NCI-H2107 treated with DMSO at 0.1 percent for 48 hours (cell line): ENCODE results near the gene S100A8.
"Not testable (repeated sequence)": the region's sequence is repeated elsewhere in the genome, so short reads cannot be mapped to it uniquely, and the experiment has no call there.

Experiments
- DNase-seq: peaks from one replicate; lab custom pipeline; 2025; ENCODE audit not compliant: unreplicated experiment; lab: John Stamatoyannopoulos, UW

Gene S100A8

DNA sequence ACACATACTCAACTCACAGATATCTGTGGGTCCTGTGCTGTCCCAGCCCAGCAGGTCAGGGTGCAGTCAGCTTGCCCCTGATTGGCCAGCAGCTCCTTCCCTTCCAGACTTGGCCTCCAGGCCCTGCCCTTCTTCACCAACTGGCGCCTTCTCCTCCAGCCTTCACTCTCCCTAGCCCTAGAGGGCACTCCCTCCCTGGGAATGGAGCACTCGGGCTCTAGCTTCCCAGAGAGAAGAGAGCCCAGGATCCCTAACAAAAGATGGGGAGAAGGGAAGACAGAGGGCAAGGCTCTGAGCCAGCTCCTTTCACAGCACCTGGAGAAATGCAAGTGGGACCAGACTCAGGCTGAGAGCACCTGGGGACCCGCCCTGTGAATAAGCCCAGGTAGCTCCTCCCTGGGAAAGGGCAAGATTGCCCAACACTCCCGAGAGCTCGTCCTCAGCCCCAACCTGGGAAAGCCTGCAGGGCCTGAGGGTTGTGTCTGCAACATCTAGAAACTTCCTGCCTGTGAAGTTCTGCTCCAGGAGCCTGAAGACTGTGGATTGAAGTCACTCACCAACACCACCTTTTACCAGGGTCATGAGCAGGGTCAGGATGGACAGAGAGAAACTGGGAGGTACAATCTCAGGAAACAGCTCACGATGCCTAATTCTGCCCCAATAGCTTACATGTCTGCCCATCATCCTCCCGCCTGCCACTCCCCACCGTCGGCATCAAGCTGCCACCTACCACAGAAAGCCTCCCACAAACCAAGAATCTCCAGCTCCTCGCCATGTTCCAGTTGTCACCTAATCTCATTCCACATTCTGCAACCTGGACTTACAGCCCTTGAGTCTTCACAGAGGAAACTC, 42.1 kb downstream of the S100A8 start, which contains the start of gene PGLYRP4:
Gene PGLYRP4, minus strand, starts transcription at position 331 of the 852 bp plus-strand sequence. CDS start 909 bp downstream, outside the sequence.
- no peak for DNase-seq

DNA sequence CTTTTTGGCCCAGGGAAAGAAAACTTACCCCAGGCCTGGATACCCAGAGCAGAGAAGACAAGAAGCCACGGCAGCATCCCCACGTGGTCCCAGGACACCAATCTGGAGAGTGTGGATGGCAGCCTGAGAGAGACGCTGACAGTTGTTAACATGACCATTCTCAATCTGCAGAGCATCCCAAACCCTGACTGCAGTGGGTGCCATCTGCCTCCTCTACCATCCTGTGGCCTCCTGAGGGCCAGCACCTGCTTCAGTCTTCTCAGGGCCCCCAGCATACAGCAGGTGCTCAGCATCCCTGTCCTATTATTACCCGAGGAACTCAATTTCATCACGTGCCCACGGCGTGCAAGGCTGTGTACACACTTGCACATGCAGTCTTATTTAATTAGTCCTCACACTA, 43.0 kb downstream of the S100A8 start:
- peak; percentile 51 for DNase-seq

DNA sequence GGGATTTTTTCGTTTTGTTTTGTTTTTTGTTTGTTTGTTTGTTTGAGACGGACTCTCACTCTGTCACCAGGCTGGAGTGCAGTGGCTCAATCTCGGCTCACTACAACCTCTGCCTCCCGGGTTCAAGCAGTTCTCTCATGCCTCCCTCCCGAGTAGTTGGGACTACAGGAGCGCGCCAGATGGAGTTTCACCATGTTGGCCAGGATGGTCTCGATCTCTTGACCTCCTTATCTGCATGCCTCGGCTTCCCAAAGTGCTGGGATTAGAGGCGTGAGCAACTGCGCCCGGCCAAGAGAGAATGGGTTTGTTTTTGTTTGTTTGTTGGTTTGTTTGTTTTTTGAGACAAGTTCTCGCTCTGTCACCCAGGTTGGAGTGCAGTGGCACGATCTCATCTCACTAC, 43.8 kb downstream of the S100A8 start:
- DNase-seq = not testable (repeated sequence)

DNA sequence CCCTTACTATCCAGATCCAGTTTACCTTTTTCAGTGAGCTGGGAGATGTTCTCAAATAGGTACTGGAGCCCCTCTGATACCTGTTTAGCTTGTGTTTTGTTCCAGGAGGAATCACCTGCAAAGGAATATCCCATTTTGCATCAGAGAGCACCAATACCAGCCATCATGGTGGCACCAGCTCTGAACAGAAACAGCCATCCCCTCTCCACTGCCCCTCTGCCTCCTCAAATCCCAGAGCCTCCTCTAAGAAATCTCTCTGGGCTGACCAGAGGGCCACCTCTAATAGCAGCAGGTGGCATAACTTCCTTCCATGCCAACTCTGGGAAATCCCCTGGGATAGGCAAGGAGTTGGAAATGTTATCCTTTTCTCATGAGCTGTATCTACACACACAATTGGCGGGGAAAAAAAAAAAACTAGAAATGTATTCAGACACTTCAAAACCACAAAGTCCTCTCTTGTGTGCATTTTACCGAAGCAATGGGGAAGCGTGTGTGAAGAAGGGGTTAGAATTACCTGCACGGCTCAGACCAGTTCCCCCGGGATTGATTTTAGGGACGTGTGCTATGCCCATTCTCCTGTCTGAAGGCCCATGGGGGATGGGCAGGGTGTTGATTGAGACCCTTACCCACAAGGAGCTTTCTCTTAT, 44.7 kb downstream of the S100A8 start:
- peak; percentile 98 for DNase-seq

DNA sequence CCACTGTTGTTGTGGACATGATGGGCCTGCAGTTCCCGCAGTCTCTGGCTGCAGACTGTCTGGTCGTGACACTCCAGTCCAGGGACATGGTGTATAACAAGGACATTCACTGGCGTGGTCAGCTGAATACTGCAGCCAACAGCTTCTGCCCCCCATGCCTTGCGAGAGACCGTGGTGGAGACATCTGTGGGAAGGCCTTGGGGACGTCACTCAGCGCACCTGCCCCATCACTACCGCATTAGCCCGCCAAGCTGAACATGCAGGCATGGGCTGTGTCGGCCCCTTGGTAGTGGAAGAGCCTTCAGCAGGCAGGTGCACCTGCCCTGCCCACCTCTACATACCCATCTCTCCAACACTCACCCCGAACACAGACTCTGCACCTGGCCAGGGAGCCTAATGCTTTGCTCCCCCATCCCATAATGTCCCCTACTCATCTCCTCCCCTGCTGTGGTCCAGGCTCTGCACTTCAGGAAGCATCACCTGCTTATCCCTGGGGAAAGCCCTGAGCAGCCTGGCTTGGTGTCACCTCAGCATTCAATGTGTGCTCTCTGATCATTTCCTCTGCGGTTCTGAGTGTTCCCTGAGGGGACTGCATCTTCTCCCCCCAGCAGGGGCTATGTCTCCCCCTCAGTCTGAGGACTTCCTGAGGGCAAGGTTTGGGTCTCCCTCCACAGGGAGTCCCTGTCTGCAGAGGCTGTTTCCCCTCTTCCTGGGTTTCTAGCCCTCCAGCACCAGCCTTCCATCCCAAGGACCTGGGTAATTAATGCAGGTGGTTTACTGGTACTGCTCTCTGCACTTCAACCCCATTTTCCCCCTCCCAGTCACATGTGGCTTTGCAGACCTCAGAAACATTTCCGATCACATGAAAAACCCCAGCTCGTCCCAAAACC, 45.4 kb downstream of the S100A8 start:
- peak; percentile 99 for DNase-seq

DNA sequence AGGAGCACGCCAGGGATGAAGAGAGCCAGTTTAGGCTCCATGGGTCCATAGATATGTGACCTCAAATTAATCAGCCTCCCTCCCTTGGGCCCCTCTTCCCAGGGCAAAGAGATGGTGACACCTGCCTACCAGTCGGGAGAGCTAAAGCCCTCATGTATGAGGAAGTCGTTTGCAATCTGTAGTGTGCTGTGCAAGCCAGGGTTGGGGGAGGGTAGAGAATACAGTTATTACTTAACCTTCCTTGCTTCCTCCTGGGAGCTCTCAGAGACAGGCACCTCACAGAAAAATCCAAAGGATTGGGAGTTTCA, 46.2 kb downstream of the S100A8 start:
- peak; percentile 93 for DNase-seq

DNA sequence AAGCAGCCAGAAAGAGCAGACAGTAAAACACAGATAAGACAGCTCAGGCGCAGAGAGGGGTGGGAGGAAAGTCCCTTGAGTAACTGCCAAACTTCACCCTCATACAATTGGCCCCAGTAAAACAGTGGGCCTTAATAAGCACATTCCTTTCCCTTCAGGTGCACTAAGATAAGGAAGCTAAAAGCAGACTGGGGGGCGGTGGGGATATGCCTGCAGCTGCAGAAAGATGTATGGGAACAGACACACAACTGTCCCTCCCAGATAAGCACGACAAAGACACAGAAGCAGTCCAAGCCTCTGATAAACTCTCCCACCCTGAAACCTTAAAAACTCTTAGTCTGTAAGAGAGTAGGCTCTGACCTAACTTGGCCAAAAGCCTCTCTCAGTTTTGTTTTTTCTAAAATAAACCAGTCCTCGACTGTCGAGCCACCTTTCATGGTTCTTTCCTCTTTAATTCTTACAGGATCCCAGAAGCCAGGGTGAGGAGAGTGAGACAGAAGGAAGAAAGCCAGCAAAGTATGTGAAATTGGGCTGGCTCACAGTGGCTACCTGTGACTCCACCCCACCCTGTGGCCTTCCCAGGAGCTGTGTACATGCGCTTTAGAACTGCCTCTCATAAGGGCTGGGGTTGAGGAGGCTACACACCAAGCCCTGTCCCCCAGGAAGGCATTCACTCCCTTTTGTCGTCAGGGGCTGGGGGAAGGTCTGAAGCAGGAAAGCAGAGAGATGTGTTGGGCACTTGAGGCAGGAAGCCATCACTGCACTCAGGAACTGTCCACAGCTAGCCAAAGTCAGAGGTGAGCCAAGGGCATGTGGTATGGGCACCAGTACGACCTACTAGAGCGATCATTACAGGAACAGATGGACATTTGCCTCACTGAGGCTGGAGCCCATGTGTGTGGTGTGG, 46.8 kb downstream of the S100A8 start:
- DNase-seq = no peak

DNA sequence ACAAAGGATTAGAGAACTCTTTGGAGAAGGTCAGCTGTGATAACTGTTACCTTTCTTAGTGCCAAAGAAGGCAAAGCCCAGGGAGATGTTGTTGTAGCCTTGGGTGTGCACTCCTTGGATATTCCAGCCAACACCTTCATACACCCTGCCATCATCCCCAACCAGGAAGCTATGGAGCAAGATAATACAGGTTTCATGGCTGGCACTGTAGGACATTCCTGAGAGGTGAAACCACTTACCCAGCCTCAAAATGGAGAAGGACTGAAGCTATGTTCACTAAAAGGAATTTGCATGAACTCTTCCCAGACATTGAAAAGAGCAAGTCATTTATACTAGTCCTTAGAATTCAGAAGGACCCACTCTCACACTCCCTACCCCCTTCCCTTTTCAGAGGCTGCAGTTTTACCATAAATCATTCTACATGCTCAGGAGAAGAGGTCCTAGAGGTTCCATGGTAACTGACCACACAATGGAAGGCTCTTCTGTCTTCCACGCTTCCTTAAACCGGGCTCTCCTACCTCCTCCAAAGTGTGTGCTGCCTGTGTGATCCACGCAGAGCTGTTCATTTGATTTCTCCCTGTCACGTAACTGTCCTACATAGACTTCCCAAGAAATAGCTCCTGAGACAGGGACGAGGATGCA, 47.7 kb downstream of the S100A8 start:
- peak; percentile 12 for DNase-seq

DNA sequence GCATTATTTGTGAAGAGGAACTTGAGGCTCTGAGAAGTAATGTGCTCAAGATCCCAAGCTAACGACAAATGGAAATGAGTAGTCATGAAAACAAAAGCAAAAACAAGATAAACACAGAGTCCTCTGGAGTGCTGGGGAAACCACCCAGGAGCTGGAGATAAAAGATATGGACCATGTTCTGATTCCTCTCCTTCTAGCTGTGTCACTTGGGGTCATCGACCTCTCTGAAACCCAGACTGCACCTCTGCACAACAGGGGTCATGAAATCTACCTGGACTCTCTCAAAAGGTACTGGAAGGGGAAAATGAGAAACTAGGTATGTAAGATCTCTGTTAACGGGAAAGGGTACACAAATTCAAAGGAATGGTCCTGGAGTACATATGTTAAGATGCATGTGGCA, 48.7 kb downstream of the S100A8 start:
- DNase-seq = no peak

DNA sequence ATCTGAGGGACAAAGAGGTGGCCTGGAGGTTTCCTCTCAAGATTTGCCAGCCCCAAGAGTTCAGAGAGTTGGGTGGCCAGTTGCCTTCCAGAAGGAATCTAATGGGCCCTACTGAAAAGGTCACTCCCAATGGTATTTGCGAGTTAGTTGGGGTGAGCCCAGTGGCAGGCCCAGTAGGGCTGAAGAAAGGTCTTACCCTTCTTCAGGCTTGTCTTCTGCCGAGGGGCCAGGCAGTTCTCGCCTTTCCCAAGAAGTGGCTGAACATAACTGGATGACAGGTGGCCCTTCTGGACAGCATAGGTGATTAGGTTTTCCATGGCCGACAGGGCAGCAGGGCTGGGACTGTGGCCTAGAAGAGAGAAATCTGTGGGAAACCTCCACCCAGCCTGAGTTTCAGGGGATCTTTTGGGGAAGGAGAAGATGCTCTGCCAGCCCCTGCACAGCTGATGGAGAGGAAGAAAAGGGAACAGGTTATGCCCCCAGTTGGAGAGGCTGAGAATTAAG, 49.4 kb downstream of the S100A8 start:
- no peak for DNase-seq

DNA sequence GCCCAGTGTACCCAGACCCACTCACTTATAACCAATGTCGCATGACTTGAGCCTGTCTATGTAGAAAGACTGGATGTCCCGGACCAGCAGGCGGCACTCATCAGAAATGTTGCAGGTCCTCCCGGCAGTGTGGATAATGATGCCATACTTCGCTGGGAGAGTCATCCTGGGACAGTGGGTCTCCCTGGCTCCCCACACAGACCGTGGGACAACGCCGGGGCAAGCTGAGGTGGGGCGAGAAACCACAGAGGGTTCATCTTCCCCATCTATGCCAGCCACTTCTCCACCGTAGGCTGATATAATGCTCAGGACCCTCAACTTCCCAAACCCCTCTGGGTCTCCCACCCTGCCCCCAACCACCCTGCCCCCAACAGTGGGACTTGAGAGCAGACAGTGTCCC, 50.5 kb downstream of the S100A8 start:
- DNase-seq = no peak
